Fibroblast of lung (primary cell): ENCODE data around the gene KBTBD2.
"Not testable (repeated sequence)": the region's sequence is repeated elsewhere in the genome, so short reads cannot be mapped to it uniquely, and the experiment has no call there.

Source experiments
- EZH2 ChIP-seq: IDR thresholded peaks from 2 replicates; pipeline ENCODE4 v1.5.1; 2012; ENCODE audit warnings: low read length, control low read depth, mild to moderate bottlenecking; ENCODE audit errors: missing control alignments
- TF ChIP-seq, protein P1 (sequence below), 2 donors: IDR thresholded peaks in 1 of 2; conservative IDR thresholded peaks in 1 of 2; 1 replicate in 1 of 2; 2 replicates in 1 of 2; pipeline ENCODE4 v1.5.1; 2011 to 2012; ENCODE audit warnings: low read length in 2 of 2, control low read depth in 1 of 2, inconsistent platforms in 1 of 2, low read depth in 1 of 2, mild to moderate bottlenecking in 1 of 2

DNA sequence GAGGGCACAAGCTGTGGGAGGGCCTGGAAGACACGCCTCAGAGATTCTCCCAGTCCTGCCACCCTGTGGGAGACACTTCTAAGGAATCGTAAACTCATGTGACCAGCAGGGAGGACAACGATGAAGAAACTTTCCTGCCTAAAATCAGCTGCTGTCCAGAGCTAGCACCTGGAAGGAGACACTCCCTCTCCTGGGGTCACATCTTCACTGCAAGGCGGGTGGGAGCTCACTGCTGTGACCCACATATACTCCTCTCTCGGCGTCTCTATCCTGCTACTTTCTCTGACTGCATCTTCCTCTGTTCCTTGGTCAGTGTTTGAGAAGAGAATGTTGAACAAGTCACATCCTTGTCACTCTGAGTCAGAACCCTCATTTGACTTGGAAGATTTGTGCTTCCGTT, 25.4 kb upstream of the KBTBD2 start:
- not testable (repeated sequence) for TF ChIP-seq EZH2
- TF ChIP-seq, protein P1, sequence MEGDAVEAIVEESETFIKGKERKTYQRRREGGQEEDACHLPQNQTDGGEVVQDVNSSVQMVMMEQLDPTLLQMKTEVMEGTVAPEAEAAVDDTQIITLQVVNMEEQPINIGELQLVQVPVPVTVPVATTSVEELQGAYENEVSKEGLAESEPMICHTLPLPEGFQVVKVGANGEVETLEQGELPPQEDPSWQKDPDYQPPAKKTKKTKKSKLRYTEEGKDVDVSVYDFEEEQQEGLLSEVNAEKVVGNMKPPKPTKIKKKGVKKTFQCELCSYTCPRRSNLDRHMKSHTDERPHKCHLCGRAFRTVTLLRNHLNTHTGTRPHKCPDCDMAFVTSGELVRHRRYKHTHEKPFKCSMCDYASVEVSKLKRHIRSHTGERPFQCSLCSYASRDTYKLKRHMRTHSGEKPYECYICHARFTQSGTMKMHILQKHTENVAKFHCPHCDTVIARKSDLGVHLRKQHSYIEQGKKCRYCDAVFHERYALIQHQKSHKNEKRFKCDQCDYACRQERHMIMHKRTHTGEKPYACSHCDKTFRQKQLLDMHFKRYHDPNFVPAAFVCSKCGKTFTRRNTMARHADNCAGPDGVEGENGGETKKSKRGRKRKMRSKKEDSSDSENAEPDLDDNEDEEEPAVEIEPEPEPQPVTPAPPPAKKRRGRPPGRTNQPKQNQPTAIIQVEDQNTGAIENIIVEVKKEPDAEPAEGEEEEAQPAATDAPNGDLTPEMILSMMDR (conservative IDR thresholded peaks at IDR 0.05 in 1 of 2, IDR thresholded peaks at IDR 0.05 in 1 of 2; ENCODE audit: low read depth in 1 of 2, low read length in 2 of 2) = not testable (repeated sequence)
